ENCODE measurements around the gene GJD4. TPM values are rescaled to one million over a fixed set of nuclear protein-coding genes. Genes with fewer than 3 reads are reported as not detected.

GJD4 gene, protein sequence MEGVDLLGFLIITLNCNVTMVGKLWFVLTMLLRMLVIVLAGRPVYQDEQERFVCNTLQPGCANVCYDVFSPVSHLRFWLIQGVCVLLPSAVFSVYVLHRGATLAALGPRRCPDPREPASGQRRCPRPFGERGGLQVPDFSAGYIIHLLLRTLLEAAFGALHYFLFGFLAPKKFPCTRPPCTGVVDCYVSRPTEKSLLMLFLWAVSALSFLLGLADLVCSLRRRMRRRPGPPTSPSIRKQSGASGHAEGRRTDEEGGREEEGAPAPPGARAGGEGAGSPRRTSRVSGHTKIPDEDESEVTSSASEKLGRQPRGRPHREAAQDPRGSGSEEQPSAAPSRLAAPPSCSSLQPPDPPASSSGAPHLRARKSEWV
- polyA plus RNA-seq (2011; rRNA removed) (not detected in 2 replicates), polyA minus RNA-seq (2011; rRNA and poly(A)+ RNA removed) (not detected in 2 replicates)

DNA sequence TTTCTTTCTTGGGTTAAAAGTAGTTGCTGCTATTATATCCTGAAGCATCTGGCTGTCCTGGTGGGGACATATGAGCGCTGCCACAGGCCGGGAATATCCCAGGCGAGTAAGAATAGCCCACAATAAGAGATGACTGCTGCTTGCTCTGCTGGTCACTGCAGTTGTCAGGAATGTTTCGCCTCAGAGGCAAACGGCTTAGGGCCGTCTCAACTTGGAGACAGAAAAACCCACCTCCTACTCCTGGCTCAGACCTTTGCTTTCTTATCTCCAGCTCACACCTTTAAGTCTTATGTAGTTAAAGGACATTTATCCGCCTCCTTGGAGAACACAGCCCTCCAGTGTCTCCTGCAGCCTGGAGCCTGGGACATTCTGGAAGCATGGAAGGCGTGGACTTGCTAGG lies at the start of gene GJD4:
Gene GJD4 (plus strand): TSS at position 151 of the 400 bp plus-strand sequence. CDS start 227 bp downstream, at position 378.
- no peak for DNase-seq (ENCODE audit: low read depth)
- CTCF ChIA-PET, result no interaction called here
- H3K36me3 ChIP-seq (ENCODE audit: control insufficient read depth, insufficient read depth, low read length), result no peaks in the 10 kb centered on the region
- peaks cover 10% of the 10 kb centered on the region for H3K27me3 ChIP-seq (ENCODE audit: control insufficient read depth, insufficient read depth, low read length)
- POLR2A ChIA-PET, result no interaction called here
- H3K4me3 ChIP-seq (ENCODE audit: low read depth, low read length), result no peak within 1 kb of the TSS
- TF ChIP-seq, protein P1, sequence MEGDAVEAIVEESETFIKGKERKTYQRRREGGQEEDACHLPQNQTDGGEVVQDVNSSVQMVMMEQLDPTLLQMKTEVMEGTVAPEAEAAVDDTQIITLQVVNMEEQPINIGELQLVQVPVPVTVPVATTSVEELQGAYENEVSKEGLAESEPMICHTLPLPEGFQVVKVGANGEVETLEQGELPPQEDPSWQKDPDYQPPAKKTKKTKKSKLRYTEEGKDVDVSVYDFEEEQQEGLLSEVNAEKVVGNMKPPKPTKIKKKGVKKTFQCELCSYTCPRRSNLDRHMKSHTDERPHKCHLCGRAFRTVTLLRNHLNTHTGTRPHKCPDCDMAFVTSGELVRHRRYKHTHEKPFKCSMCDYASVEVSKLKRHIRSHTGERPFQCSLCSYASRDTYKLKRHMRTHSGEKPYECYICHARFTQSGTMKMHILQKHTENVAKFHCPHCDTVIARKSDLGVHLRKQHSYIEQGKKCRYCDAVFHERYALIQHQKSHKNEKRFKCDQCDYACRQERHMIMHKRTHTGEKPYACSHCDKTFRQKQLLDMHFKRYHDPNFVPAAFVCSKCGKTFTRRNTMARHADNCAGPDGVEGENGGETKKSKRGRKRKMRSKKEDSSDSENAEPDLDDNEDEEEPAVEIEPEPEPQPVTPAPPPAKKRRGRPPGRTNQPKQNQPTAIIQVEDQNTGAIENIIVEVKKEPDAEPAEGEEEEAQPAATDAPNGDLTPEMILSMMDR (IDR thresholded peaks at IDR 0.05; ENCODE audit: insufficient read depth, low read depth, low read length), result no peak

DNA sequence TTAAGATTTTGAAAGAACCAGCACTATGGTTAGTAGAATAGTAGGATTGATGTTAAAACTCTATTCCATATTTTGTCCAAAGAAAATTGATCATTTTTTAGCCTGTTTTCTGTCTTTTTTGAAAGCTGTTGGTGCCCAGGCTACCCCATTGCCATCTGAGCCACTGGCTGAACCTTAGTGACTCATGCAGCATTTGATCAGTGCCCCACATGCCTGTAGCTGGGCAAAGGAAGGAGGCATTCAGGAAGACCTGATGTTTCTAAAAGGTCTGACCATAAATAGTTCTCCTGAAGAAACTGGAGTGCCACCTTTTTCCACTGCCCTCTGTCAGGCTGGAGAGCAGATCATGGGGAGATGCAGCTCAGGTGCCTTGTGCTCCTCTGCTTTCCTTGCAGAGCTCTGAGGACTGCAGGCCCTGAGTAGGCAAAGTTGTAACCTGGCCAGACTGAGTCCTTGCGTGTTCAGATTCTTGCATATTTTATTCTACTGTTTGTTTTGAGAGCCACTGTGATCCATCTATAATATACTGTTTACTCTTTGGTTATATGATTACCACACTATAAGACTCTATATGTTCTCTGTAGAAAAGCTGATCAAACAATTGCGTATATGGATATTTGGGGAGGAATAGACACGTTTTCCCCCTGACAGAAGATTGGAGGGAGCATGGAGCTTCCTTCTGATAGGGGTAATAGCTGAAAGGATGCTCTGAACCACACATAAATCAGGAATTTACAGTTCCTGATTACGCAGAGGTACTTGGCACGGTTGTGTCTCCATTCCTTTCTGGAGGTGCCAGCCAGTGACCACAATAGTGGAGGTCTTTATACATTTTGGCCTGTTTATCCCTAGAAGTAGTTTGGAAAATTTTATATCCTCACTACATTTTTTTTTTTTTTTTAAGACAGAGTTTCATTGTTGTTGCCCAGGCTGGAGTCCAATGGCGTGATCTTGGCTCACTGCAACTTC lies 48.9 kb upstream of the GJD4 start:
- H3K36me3 ChIP-seq (ENCODE audit: control insufficient read depth, insufficient read depth, low read length), result peaks cover 2% of the 10 kb centered on the region

DNA sequence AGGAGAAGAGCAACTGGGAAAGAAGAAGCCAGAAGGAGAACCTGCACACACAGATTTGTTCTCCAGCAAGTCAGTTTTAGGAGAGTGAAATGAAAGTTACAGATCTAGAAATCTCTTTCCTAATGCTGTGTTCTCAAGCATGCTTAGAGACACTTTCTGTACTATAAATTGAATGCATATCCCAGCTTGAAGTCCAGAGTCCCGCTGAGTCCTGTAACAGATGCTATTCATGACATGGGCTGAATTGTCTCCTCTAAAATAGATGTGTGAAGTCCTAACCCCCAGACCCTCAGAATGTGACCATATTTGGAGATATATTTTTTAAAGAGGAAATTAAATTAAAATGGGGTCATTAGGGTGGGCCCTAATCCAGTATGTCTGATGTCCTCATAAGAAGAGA lies 46.9 kb upstream of the GJD4 start:
- H3K27me3 ChIP-seq (ENCODE audit: control insufficient read depth, insufficient read depth, low read length), result no peaks in the 10 kb centered on the region
- TF ChIP-seq, protein P1 (IDR thresholded peaks at IDR 0.05; ENCODE audit: insufficient read depth, low read depth, low read length), result no peak
- H3K36me3 ChIP-seq (ENCODE audit: control insufficient read depth, insufficient read depth, low read length), result peaks cover 2% of the 10 kb centered on the region; the same call in 1 of the 2 replicates
- ChIA-PET CTCF (no interaction called here), POLR2A (no interaction called here)
- H3K4me3 ChIP-seq (ENCODE audit: low read depth, low read length), result no peak overlapping the region
- no peak for DNase-seq (ENCODE audit: low read depth)

More for the DNA sequence above, 48.9 kb upstream of the GJD4 start:
- Histone ChIP-seq H3K4me3 (ENCODE audit: low read depth, low read length) (no peak overlapping the region), H3K27me3 (ENCODE audit: control insufficient read depth, insufficient read depth, low read length) (no peaks in the 10 kb centered on the region)
- DNase-seq (ENCODE audit: low read depth), result no peak
- POLR2A ChIA-PET, result no interaction called here
- TF ChIP-seq, protein P1 (IDR thresholded peaks at IDR 0.05; ENCODE audit: insufficient read depth, low read depth, low read length), result no peak
- CTCF ChIA-PET, result interaction anchor here (0.9 to 1.5 kb wide), 4 partner anchors 8 to 316 kb away, joined by 3 to 8 read pairs (median 4); no protein-coding TSS in a partner anchor

DNA sequence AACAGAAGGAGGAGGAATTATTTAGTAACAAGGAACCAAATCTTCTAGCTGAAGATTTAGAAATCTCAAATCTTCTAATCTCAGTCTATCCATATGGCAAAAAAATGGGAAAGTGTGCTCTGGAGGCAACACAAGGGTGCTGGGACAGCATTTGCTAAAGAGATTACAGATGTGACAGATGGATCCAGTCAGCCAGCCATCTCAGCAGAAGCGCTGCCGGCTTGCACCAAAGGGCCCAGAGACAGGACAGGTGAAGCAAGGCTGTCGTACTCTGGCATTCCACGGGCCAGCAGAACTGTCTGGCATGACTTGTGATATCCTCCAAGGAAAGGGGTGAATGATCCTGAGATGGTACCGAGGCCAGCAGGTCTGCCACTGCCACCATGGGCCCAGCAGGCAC lies 45.7 kb upstream of the GJD4 start:
- TF ChIP-seq, protein P1 (IDR thresholded peaks at IDR 0.05; ENCODE audit: insufficient read depth, low read depth, low read length), result no peak
- Histone ChIP-seq H3K4me3 (ENCODE audit: low read depth, low read length) (no peak overlapping the region), H3K27me3 (ENCODE audit: control insufficient read depth, insufficient read depth, low read length) (no peaks in the 10 kb centered on the region), H3K36me3 (ENCODE audit: control insufficient read depth, insufficient read depth, low read length) (no peaks in the 10 kb centered on the region)
- DNase-seq (ENCODE audit: low read depth), result no peak
- POLR2A ChIA-PET, result no interaction called here
- CTCF ChIA-PET, result no interaction called here

DNA sequence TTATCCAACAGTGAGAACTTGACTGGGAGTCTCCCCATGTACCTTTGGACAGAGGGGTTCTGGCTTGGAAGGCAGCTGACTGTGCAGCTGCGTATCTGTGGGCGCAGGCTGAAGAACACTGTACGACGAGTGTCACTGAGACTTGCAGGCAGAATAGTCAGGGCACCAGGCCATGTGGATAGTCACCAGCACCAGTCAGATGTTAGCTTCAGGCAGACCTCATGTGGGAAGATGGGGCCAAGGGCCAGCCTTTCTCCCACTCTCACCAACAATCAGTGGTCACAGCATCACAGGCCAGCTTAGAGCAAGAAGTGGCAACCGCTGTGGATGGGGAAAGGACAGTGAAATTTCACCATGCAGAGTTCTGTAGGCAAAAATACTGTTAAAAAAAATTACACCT lies 43.4 kb upstream of the GJD4 start:
- no peak for DNase-seq (ENCODE audit: low read depth)
- TF ChIP-seq, protein P1 (IDR thresholded peaks at IDR 0.05; ENCODE audit: insufficient read depth, low read depth, low read length), result no peak
- no peaks in the 10 kb centered on the region for H3K27me3 ChIP-seq (ENCODE audit: control insufficient read depth, insufficient read depth, low read length)
- no peak overlapping the region for H3K4me3 ChIP-seq (ENCODE audit: low read depth, low read length)
- ChIA-PET POLR2A (no interaction called here), CTCF (interaction anchor here (1.7 to 4.1 kb wide), 2 partner anchors 9 to 18 kb away, joined by 3 to 35 read pairs; no protein-coding TSS in a partner anchor)
- H3K36me3 ChIP-seq (ENCODE audit: control insufficient read depth, insufficient read depth, low read length), result no peaks in the 10 kb centered on the region

All from BJ (cell line).